CD4-positive, alpha-beta memory T cell (primary cell): ENCODE results near the gene TRMT1L. TPM values are rescaled to one million over a fixed set of nuclear protein-coding genes. Genes with fewer than 3 reads are reported as not detected.

Source experiments
- CTCF ChIA-PET: fragments of 350-600 bp; sonication (Branson Sonifier 250); formaldehyde crosslinking; loops from one replicate; lab custom pipeline; 2021; ENCODE audit warnings: inconsistent platforms; ENCODE audit not compliant: partially characterized antibody; lab: Charles Lee
- POLR2A ChIA-PET: fragments of 350-600 bp; sonication (Branson Sonifier 250); formaldehyde crosslinking; loops from one replicate; lab custom pipeline; 2021; ENCODE audit not compliant: partially characterized antibody; lab: Charles Lee
- DNase-seq, 5 donors: peaks; one replicate each; pipeline versions ENCODE4 v3.0.0 to v3.0.0-alpha.2; 2020 to 2022; ENCODE audit warnings: mixed read lengths in 1 of 5
- H3K27ac ChIP-seq: one replicate; pipeline ENCODE4 v1.7.0; 2013; ENCODE audit warnings: low read depth, low read length
- H3K27me3 ChIP-seq: 2 replicates; pipeline ENCODE4 v1.7.0; 2013; ENCODE audit warnings: mild to moderate bottlenecking, low read length, moderate library complexity; ENCODE audit not compliant: insufficient read depth
- H3K36me3 ChIP-seq: 2 replicates; pipeline ENCODE4 v1.7.0; 2013; ENCODE audit warnings: mild to moderate bottlenecking, low read length, moderate library complexity; ENCODE audit not compliant: insufficient read depth
- H3K4me1 ChIP-seq: 2 replicates; pipeline ENCODE4 v1.7.0; 2013; ENCODE audit warnings: mild to moderate bottlenecking, low read length, moderate library complexity; ENCODE audit not compliant: insufficient read depth
- H3K4me3 ChIP-seq, 2 donors: one replicate each; pipeline ENCODE4 v1.7.0; 2013; ENCODE audit warnings: low read length in 2 of 2, mild to moderate bottlenecking in 1 of 2
- H3K9me3 ChIP-seq, 2 donors: one replicate each; pipeline ENCODE4 v1.7.0; 2013; ENCODE audit warnings: low read length in 2 of 2, control low read depth in 1 of 2; ENCODE audit not compliant: control insufficient read depth in 1 of 2
- H3K27ac Mint-ChIP-seq, 7 donors: one replicate each; pipeline ENCODE4 v1.8.0; 2020 to 2021; ENCODE audit warnings: mixed read lengths in 7 of 7, mild to moderate bottlenecking in 6 of 7, inconsistent platforms in 3 of 7, moderate library complexity in 3 of 7
- H3K27me3 Mint-ChIP-seq, 2 donors: one replicate each; pipeline ENCODE4 v1.8.0; 2020 to 2021; ENCODE audit warnings: mixed read lengths in 2 of 2
- H3K36me3 Mint-ChIP-seq, 2 donors: one replicate each; pipeline ENCODE4 v1.8.0; 2020 to 2021; ENCODE audit warnings: mixed read lengths in 2 of 2, inconsistent platforms in 1 of 2, mild to moderate bottlenecking in 1 of 2
- H3K4me1 Mint-ChIP-seq, 4 donors: one replicate each; pipeline ENCODE4 v1.8.0; 2020 to 2021; ENCODE audit warnings: mixed read lengths in 4 of 4, mild to moderate bottlenecking in 1 of 4
- H3K4me3 Mint-ChIP-seq, 8 donors: one replicate each; pipeline ENCODE4 v1.8.0; 2020 to 2021; ENCODE audit warnings: mixed read lengths in 8 of 8, mild to moderate bottlenecking in 7 of 8, moderate library complexity in 6 of 8, inconsistent platforms in 3 of 8
- H3K9me3 Mint-ChIP-seq, 8 donors: one replicate each; pipeline ENCODE4 v1.8.0; 2020 to 2021; ENCODE audit warnings: mixed read lengths in 8 of 8, mild to moderate bottlenecking in 5 of 8, inconsistent platforms in 3 of 8, moderate library complexity in 1 of 8
- intact Hi-C: fragments of 100-400 bp; cut with micrococcal nuclease; formaldehyde crosslinking; loops from one replicate; pipeline ENCODE4 v1.15.1; 2023
- polyA plus RNA-seq, 2 donors: library from polyadenylated mRNA; unstranded; fragments of 300-500 nt; fragmentation: Illumina TruSeq; gene quantifications; one replicate each; pipeline ENCODE4 v1.2.3, GENCODE V29; 2021
- total RNA-seq, 2 experiments: library from RNA; stranded (reverse); gene quantifications; one replicate each; pipeline ENCODE4 v1.2.3, GENCODE V29; 2021

TRMT1L gene
- total and polyA plus RNA-seq, 4 experiments from 2014 or later, result 7.1 to 33.9 (median 27.4) TPM

DNA sequence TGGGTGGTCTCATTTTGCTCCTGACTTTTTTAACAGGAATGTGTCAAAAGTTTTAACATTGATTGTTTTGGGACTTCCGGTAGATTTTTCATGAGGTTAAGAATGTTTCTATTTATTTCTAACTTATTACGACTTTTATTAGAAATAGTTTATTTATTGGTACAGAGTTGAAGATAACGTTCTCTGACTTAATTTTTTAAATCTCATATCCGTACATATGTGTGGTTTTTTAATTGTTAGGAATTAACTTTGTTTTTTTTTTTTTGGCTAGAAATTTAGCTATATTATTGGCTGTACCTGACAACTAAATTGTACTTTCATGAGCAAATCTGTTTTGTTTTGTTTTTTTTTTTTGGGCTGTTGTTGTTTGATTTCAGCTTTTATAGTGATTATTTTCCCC is 79.4 kb downstream of the TRMT1L start:
- intact Hi-C loops, result no loop called here
- H3K9me3 ChIP-seq, result no peaks in the 10 kb centered on the region
- no peaks in the 10 kb centered on the region for H3K27me3 Mint-ChIP-seq
- no peak overlapping the region for H3K4me3 Mint-ChIP-seq
- peaks cover 0 to 2% (median 0%) of the 10 kb centered on the region in 8 donors for H3K9me3 Mint-ChIP-seq
- H3K4me3 ChIP-seq, result no peak overlapping the region
- no peaks in the 10 kb centered on the region for H3K27me3 ChIP-seq
- ChIA-PET POLR2A (no interaction called here), CTCF (no interaction called here)
- H3K27ac ChIP-seq, result no peak overlapping the region
- no peak for DNase-seq
- peaks cover 19 to 53% (median 32%) of the 10 kb centered on the region in 4 donors for H3K4me1 Mint-ChIP-seq
- peaks cover 2 to 8% of the 10 kb centered on the region in 2 donors for H3K36me3 Mint-ChIP-seq
- H3K4me1 ChIP-seq, result no peaks in the 10 kb centered on the region
- no peaks in the 10 kb centered on the region for H3K36me3 ChIP-seq
- H3K27ac Mint-ChIP-seq, result no peak overlapping the region

DNA sequence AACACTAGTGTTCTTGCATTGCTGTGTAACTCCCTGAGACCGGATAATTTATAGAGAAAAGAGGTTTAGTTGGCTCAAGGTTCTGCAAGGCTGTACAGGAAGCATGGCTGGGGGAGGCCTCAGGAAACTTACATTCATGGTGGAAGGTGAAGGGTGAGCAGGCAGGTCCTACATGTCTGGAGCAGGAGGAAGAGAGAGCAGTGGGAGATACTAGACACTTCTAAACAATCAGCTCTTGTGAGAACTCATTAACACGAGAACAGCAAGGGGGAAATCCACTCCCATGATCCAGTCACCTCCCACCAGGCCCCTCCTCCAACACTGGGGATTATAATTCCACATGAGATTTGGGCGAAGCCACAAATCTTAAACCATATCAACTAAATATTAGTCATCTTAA is 81.3 kb downstream of the TRMT1L start:
- ChIA-PET CTCF (no interaction called here), POLR2A (no interaction called here)
- Mint-ChIP-seq H3K27ac (peak overlapping the region in 1 of 7 donors; percentile 21), H3K4me1 (peaks cover 29 to 52% (median 45%) of the 10 kb centered on the region in 4 donors), H3K4me3 (no peak overlapping the region), H3K9me3 (peaks cover 0 to 2% (median 0%) of the 10 kb centered on the region in 8 donors), H3K27me3 (no peaks in the 10 kb centered on the region), H3K36me3 (peaks cover 9 to 13% of the 10 kb centered on the region in 2 donors)
- Histone ChIP-seq H3K4me1 (no peaks in the 10 kb centered on the region), H3K27ac (no peak overlapping the region), H3K9me3 (no peaks in the 10 kb centered on the region), H3K36me3 (no peaks in the 10 kb centered on the region), H3K4me3 (no peak overlapping the region), H3K27me3 (no peaks in the 10 kb centered on the region)
- no peak for DNase-seq
- intact Hi-C loops, result no loop called here

DNA sequence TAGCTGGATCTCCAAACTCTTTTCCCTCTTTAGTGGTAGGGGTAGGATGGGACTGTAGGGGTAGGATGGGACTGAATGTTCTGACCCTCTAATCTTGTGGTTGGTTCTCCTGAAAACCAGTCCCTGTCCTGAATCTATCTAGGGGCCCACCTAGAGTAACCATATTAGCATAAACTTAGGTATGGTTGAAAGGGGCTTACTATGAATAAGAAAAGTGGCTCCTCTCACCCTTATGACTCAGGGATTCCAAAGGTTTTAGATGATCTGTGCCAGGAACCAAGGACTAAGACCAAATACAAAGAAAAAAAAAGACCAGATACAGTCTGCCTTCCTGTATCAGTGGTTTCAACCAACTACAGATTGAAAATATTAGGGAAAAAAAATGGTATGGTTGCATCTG is 82.4 kb downstream of the TRMT1L start:
- Mint-ChIP-seq H3K4me3 (no peak overlapping the region), H3K9me3 (peaks cover 0 to 2% (median 0%) of the 10 kb centered on the region in 8 donors), H3K4me1 (peaks cover 26 to 45% (median 38%) of the 10 kb centered on the region in 4 donors), H3K27me3 (no peaks in the 10 kb centered on the region), H3K27ac (peak overlapping the region in 1 of 7 donors; percentile 72), H3K36me3 (peaks cover 9 to 13% of the 10 kb centered on the region in 2 donors)
- ChIA-PET CTCF (no interaction called here), POLR2A (no interaction called here)
- DNase-seq, result no peak
- Histone ChIP-seq H3K4me3 (no peak overlapping the region), H3K36me3 (no peaks in the 10 kb centered on the region), H3K4me1 (no peaks in the 10 kb centered on the region), H3K27me3 (no peaks in the 10 kb centered on the region), H3K27ac (no peak overlapping the region), H3K9me3 (no peaks in the 10 kb centered on the region)
- intact Hi-C loops, result no loop called here

DNA sequence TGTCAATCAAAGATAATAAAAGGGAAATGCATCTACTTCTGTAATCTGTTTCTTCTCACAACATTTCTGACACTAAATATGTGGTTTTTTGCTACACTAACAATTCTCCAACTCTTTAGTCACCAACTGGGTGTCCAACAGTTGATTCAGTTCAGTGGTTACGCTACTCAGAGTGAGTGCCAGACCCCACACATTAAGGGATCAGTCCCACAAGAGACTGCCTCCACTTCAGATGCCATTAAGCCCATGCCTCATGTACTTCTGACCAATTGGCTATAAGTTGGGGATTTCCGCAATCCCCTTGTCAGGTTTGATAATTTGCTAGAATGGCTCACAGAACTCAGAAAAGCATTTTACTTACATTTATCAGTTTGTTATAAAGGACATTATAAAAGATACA is 83.0 kb downstream of the TRMT1L start:
- Histone ChIP-seq H3K36me3 (no peaks in the 10 kb centered on the region), H3K27ac (no peak overlapping the region), H3K27me3 (no peaks in the 10 kb centered on the region), H3K4me1 (no peaks in the 10 kb centered on the region), H3K9me3 (no peaks in the 10 kb centered on the region), H3K4me3 (no peak overlapping the region)
- ChIA-PET POLR2A (interaction anchor here (0.5 kb wide), 1 partner anchor 18 kb away, joined by 3 read pairs; no protein-coding TSS in a partner anchor), CTCF (no interaction called here)
- H3K27ac Mint-ChIP-seq, result no peak overlapping the region
- peaks cover 28 to 45% (median 38%) of the 10 kb centered on the region in 4 donors for H3K4me1 Mint-ChIP-seq
- peaks cover 0 to 2% (median 0%) of the 10 kb centered on the region in 8 donors for H3K9me3 Mint-ChIP-seq
- DNase-seq, result no peak
- no peaks in the 10 kb centered on the region for H3K27me3 Mint-ChIP-seq
- intact Hi-C loops, result no loop called here
- H3K36me3 Mint-ChIP-seq, result peaks cover 9 to 13% of the 10 kb centered on the region in 2 donors
- H3K4me3 Mint-ChIP-seq, result no peak overlapping the region

DNA sequence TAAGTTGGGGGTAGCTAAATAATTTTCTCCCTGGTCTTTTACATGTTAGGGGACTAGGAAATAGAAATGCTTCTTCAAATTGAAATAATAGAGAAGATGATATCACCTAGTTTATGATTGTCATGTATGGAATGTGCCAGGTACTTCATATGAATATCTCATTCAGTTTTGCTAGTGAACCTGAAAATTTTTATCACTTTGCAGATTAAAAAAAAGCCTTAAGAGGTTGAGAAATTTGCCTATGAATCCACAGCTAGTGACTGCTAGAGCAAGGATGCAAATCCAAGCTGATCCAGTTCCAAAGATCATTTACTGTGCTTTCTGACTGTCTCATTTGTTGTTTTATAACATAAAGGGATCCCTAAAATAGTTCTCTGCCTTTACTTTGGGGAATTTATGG is 86.7 kb downstream of the TRMT1L start:
- Histone ChIP-seq H3K27ac (no peak overlapping the region), H3K4me3 (no peak overlapping the region), H3K4me1 (peaks cover 11% of the 10 kb centered on the region), H3K27me3 (no peaks in the 10 kb centered on the region), H3K9me3 (no peaks in the 10 kb centered on the region), H3K36me3 (no peaks in the 10 kb centered on the region)
- H3K4me3 Mint-ChIP-seq, result no peak overlapping the region
- intact Hi-C loops, result no loop called here
- peaks cover 0 to 2% (median 0%) of the 10 kb centered on the region in 8 donors for H3K9me3 Mint-ChIP-seq
- no peak overlapping the region for H3K27ac Mint-ChIP-seq
- DNase-seq, result no peak
- peaks cover 25 to 29% of the 10 kb centered on the region in 2 donors for H3K36me3 Mint-ChIP-seq
- ChIA-PET POLR2A (no interaction called here), CTCF (no interaction called here)
- peaks cover 40 to 59% (median 47%) of the 10 kb centered on the region in 4 donors for H3K4me1 Mint-ChIP-seq
- no peaks in the 10 kb centered on the region for H3K27me3 Mint-ChIP-seq

DNA sequence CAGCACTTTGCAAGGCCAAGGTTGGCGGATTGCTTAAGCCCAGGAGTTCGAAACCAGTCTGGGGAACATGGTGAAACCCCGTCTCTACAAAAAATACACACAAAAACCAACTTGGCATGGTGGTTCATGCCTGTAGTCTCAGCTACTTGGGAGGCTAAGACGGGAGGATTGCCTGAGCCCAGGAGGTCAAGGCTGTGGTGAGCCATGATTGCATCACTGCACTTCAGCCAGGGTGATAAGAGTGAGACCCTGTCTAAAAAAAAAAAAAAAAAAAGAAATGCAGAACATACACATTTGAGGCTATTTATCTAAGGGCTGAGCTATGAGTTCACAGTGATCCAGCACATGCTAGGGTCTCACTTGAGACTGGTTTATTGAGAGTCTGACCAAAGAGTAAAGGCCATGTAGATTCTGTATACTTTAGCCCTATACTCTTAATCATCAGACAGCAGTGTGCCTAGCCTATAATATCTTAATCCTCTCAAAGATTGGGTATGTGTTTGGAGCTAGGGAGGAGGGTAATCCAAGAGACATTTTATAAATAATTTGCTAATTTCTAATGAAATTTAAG is 87.5 kb downstream of the TRMT1L start:
- Mint-ChIP-seq H3K9me3 (peaks cover 0 to 2% (median 0%) of the 10 kb centered on the region in 8 donors), H3K36me3 (peaks cover 25 to 33% of the 10 kb centered on the region in 2 donors), H3K27me3 (no peaks in the 10 kb centered on the region), H3K4me1 (peaks cover 38 to 59% (median 49%) of the 10 kb centered on the region in 4 donors), H3K4me3 (no peak overlapping the region), H3K27ac (no peak overlapping the region)
- POLR2A ChIA-PET, result no interaction called here
- Histone ChIP-seq H3K4me1 (peaks cover 11% of the 10 kb centered on the region), H3K4me3 (no peak overlapping the region), H3K27me3 (no peaks in the 10 kb centered on the region), H3K36me3 (no peaks in the 10 kb centered on the region), H3K9me3 (no peaks in the 10 kb centered on the region), H3K27ac (no peak overlapping the region)
- CTCF ChIA-PET, result no interaction called here
- intact Hi-C loops, result no loop called here
- DNase-seq, result no peak

DNA sequence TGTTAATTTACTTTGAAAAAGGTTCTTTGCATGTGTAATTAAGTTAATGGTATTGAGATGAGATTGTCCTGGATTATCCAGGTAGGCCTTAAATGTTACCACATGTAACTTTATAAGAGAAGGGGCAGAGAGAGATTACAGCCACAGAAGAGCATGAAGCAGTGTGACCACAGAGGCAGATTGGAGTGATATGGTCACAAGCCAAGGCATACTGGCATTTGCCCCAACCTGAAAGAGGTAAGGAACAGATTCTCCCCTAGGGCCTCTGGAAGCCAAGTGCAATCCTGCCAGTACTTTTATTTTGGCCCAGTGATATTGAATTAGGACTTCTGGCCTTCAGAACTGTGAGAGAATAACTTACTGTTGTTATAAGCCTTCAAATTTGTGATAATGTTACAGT is 88.4 kb downstream of the TRMT1L start:
- H3K27ac Mint-ChIP-seq, result peak overlapping the region in 1 of 7 donors; percentile 45
- Histone ChIP-seq H3K27ac (no peak overlapping the region), H3K9me3 (no peaks in the 10 kb centered on the region), H3K27me3 (no peaks in the 10 kb centered on the region), H3K4me1 (peaks cover 11% of the 10 kb centered on the region), H3K36me3 (no peaks in the 10 kb centered on the region), H3K4me3 (no peak overlapping the region)
- H3K9me3 Mint-ChIP-seq, result peaks cover 0 to 4% (median 0%) of the 10 kb centered on the region in 8 donors
- CTCF ChIA-PET, result no interaction called here
- H3K27me3 Mint-ChIP-seq, result no peaks in the 10 kb centered on the region
- intact Hi-C loops, result no loop called here
- POLR2A ChIA-PET, result no interaction called here
- no peak for DNase-seq
- no peak overlapping the region for H3K4me3 Mint-ChIP-seq
- H3K4me1 Mint-ChIP-seq, result peaks cover 43 to 62% (median 54%) of the 10 kb centered on the region in 4 donors
- peaks cover 25 to 36% of the 10 kb centered on the region in 2 donors for H3K36me3 Mint-ChIP-seq
